HG03196 (cell line): ENCODE results near the gene BRAP.
"Not testable (repeated sequence)": the region's sequence is repeated elsewhere in the genome, so short reads cannot be mapped to it uniquely, and the experiment has no call there.

Experiments
- ATAC-seq: cut with Tn5 transposase; IDR thresholded peaks from one replicate; pipeline ENCODE4 v1.9.1; 2021; ENCODE audit not compliant: unreplicated experiment

Gene BRAP

DNA sequence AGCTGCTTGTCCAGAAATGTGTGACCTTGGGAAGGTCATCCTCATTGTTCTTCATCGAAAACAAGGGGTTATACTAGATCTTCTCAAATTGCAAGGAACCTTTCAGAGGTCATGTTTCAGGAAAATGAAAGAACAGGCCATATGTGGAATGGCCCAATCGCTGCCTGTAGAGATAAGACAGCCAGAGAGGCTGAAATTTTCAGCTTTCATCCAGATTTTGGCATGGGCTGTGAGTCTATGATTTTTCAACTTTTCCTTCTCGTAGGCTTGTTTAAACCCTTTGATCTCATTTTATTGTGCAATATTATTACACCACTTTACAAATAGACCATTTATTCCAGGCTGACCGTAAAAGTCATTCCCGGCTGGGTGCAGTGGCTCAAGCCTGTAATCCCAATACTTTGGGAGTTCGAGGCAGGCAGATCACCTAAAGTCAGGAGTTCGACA is 69.6 kb downstream of the BRAP start:
- ATAC-seq, result no peak

DNA sequence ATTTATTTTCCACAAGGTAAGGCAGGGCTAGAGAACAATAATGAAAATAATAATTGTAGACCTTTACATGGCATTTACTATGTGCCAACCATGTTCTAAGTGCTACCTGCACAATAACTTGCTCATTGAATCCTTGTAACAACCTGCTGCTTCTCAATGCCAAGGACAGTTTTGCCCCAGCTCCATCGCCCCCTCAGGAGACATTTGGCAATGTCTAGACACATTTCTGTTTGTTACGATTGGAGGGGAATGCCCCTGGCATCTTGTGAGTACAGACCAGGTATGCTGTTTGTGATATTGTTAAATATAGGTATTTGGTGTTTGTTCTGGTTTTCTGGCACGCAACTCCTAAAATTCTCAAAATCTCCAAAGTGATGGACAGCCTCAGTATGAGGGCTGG is 78.5 kb downstream of the BRAP start:
- ATAC-seq, result no peak

GRCh38 chr12:111606767-111607230 is 79.0 kb downstream of the BRAP start:
- no peak for ATAC-seq

DNA sequence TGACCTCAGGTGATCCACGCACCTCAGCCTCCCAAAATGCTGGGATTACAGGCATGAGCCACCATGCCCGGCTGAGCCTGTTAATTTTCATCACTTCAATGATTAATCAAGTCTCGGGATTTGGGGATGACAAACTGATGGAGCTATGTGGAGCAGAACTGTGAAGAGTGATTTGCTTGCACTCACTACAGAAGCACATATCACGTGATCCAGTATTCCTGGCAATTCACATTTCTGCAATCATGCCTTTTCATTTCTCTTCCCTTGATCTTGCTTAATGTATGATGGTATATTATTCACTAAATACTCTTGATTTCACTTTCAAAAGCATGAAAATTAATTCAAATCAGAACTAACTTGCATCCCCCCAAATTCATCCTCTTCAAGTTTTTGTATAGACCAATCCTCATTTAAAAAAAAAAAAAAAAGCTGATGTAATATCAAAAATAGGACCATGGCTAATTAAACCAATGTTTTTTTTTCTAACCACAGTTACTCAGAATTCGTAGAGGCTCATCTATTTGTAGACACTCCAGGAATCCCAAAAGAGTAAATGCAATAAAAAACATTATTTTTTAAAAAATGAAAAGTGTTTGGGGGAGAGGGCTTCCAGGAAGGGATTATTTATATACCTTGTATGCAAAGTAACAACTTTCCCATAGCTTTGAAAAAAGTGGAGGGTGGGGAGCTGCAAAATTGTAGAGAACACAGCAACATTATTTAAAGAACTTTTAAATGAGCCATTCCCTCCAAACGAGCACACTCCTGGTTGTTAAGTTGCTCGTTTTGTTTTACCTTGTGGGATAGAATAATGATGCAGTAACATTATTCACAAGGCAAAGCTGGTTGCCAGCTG is 79.6 kb downstream of the BRAP start:
- no peak for ATAC-seq

GRCh38 chr12:111602857-111603256 is 82.9 kb downstream of the BRAP start:
- not testable (repeated sequence) for ATAC-seq

GRCh38 chr12:111602348-111602747 is 83.4 kb downstream of the BRAP start:
- no peak for ATAC-seq

GRCh38 chr12:111600986-111601385 is 84.8 kb downstream of the BRAP start:
- not testable (repeated sequence) for ATAC-seq

DNA sequence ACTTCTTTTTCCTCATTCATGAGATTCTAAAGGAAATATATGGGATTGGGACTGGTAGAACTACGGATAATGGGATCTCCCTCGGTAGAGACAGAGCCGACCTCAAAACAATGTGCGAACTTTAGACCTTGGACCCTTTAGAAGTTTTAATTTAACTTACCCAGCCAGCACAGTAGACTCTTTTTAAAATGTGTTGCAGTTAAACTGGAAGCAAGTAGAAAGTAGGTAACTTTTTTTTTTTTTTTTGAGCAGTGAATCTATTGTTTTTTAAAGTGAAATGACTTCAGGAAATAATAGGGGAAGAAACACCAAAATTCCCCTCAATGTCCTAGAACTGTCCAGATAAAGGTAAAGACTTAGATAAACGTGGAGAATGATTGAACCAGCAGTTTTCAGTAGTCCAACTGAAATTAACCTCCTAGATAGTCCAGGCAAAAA is 85.5 kb downstream of the BRAP start:
- ATAC-seq, result no peak

- ATAC-seq, result peak; percentile 67
Measured at GRCh38 chr12:111599453-111600204, 86.1 kb downstream of the BRAP start.

- ATAC-seq, result peak; percentile 44
Measured at GRCh38 chr12:111598637-111599452, 86.9 kb downstream of the BRAP start, which contains the start of gene ATXN2. Gene ATXN2, minus strand, starts transcription at chr12:111599315. Its CDS starts 281 bp downstream, at chr12:111599034.

DNA sequence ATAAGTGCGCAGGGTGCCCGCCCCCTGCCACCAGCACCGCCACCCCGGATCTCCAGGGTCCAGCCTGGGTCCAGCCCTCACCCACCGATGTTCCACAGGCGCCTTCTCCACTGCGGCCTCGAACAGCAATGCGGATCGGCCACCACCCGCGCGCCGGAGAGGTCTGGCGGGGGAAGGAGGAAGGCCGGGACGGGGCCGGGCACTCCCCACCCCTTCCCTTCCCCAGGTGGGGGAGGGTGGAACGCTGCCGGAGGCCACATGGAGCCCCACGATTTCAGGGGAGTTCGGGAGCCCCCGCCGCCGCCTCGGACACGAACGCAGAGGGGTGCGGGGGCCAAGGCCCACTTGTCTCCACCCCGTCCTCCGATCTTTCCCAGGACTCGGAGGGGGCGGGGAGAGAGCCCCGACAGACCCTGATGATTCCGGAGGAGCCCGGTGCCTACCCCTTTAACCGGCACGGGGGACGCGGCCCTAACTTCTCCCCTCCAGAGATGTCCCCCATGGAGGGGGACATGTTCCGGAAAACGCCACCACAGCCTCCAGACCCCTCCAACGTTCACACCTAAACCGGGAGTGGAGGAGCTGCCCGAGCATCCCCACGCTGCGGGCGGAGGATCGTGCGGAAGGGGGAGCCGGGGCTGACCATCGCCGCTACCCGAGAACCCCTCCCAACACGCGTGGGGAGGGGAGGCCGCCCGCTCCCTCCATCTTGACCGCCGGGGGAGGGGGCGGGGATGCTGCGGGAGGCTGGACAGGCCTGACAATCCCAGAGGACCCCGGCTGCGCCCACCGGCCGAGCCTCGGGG is 87.7 kb downstream of the BRAP start:
- ATAC-seq, result peak; percentile 21

GRCh38 chr12:111596985-111597830 is 88.5 kb downstream of the BRAP start:
- no peak for ATAC-seq

DNA sequence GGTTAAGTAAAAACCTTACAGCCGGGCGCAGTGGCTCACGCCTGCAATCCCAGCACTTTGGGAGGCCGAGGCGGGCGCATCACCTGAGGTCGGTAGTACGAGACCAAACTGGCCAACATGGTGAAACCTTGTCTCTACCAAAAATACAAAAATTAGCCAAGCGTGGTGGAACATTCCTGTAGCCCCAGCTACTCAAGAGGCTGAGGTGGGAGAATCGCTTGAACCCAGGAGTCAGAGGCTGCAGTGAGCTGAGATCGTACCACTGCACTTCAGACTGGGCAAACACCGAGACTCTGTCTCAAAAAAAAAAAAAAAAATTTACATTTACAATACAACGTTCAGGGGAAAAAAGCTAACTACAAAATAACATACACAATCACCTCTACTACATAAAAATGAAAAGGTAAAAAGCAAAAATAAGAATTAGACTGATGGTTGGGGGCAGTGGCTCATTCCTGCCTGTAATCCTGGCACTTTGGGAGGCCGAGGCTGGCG is 90.4 kb downstream of the BRAP start:
- ATAC-seq, result not testable (repeated sequence)
